Cardiac muscle cell (in vitro differentiated cells and primary cell): ENCODE measurements around the gene ID2. TPM values are rescaled to one million over a fixed set of nuclear protein-coding genes. Genes with fewer than 3 reads are reported as not detected.

ENCODE experiments used
- DNase-seq, 2 donors: peaks; one replicate each; pipeline versions ENCODE4 v3.0.0 to v3.0.0-alpha.2; 2010 to 2017; ENCODE audit warnings: low read depth in 1 of 2, low spot score in 1 of 2
- H3K27ac ChIP-seq: fragments of 200-600 bp; sonication (generic); 2 replicates; pipeline ENCODE4 v1.5.1; 2016
- H3K27me3 ChIP-seq: fragments of 200-600 bp; sonication (generic); 2 replicates; pipeline ENCODE4 v1.6.0; 2016; ENCODE audit warnings: control low read depth
- H3K36me3 ChIP-seq: fragments of 200-600 bp; sonication (generic); 2 replicates; pipeline ENCODE4 v1.5.1; 2016; ENCODE audit warnings: control low read depth
- H3K4me1 ChIP-seq: fragments of 200-600 bp; sonication (generic); 2 replicates; pipeline ENCODE4 v1.8.1; 2017; ENCODE audit warnings: low read depth, mild to moderate bottlenecking, mixed run types
- H3K4me3 ChIP-seq: fragments of 200-600 bp; sonication (generic); 2 replicates; pipeline ENCODE4 v1.5.1; 2016; ENCODE audit warnings: mild to moderate bottlenecking
- H3K9me3 ChIP-seq: fragments of 200-600 bp; sonication (generic); 2 replicates; pipeline ENCODE4 v1.5.1; 2017; ENCODE audit warnings: low read depth, mild to moderate bottlenecking, control low read depth
- CTCF ChIP-seq: IDR thresholded peaks from 2 replicates; pipeline ENCODE4 v1.5.1; 2012; ENCODE audit warnings: low read depth, mild to moderate bottlenecking, low read length
- polyA plus RNA-seq: library from polyadenylated mRNA; unstranded; fragments of >200 nt; fragmentation: Nextera tagmentation; extraction: Ambion mirVana; gene quantifications from 2 replicates; pipeline ENCODE4 v1.2.1, GENCODE V29; 2016
- total RNA-seq: library from RNA; depleted of rRNA; stranded (reverse); fragments of >200 nt; gene quantifications from 2 replicates; pipeline ENCODE4 v1.2.3, GENCODE V29; 2016

ID2 gene
- total and polyA plus RNA-seq, 2 experiments from 2014 or later, result 409 to 780 TPM

- Histone ChIP-seq H3K27ac (peak overlapping the region; percentile 71), H3K4me1 (peaks cover 30% of the 10 kb centered on the region), H3K27me3 (no peaks in the 10 kb centered on the region), H3K4me3 (no peak overlapping the region), H3K9me3 (no peaks in the 10 kb centered on the region), H3K36me3 (no peaks in the 10 kb centered on the region)
- DNase-seq, result peak in 1 of 2 donors; percentile 14
- no peak for TF ChIP-seq CTCF
These were observed 45.8 kb upstream of the ID2 start for GRCh38 chr2:8636041-8636491.

DNA sequence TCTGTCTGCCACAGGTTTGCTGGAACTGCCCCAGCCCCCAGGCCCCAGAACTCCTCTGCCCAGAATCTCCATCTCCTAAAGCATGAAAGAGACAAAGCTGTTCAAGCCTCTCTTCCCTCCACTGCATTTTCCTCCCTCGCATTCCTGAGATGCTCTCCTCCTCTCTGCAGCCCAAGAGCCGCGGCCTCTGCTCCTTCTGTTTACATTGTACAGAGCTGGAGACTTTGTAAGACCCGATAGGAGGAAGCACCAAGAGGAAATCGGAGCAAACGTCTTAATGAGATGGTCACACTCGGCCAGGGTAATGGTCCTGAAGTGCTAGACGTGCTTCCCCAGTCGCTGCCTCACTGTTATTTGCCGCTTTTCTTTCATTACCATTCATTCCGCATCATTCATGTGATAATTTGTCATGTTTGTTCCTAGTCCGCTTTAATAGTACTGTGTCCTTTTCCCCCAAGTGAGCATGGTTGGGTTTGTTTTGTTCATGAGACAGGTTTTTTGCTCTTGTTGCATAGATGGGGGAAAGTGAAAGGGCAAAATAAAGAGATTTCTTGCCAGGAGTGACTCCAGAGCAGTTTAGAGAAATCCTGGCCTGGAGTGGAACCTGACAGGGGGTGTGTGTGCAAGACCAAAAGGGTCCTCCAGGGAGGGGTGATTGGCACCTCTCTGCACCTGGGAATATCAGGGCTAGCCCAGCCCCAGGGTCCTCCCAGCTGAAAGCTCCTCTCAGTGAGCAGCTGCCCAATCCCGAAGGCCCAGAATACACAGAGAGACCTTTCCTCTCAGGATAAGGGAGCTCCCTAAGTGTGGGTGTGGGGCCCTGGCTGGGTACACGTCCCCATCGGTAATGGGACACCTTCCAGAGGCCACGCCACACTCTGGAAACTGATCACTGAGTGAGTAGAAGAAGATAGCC lies 44.9 kb upstream of the ID2 start:
- peak overlapping the region; percentile 71 for H3K27ac ChIP-seq
- peak; percentile 56 to 81 for DNase-seq
- no peak for TF ChIP-seq CTCF

DNA sequence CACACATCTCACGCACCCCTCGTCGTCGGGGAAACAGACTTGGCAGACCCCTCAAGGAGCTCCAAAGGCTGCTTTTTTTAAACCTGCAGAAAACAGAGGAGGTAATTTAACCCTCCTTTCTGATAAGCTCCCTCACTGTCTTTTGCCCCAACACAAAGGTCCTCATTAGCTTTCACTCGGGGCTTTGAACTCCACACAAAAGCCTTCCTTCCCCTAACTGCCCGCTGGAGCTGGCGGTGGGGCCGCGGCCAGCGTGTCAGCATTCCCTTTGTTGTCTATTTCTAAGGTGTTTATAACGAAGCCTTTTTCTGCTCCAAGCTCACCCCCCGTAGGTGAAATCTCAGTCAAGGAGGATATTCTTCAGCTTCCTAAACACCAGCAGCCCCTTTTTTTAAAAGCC lies 43.5 kb upstream of the ID2 start:
- no peak overlapping the region for H3K4me3 ChIP-seq
- no peak for TF ChIP-seq CTCF
- H3K27ac ChIP-seq, result peak overlapping the region; percentile 12
- H3K36me3 ChIP-seq, result no peaks in the 10 kb centered on the region
- no peaks in the 10 kb centered on the region for H3K27me3 ChIP-seq
- H3K9me3 ChIP-seq, result no peaks in the 10 kb centered on the region
- peaks cover 30% of the 10 kb centered on the region for H3K4me1 ChIP-seq
- no peak for DNase-seq

More for the DNA sequence above, 44.9 kb upstream of the ID2 start:
- Histone ChIP-seq H3K9me3 (no peaks in the 10 kb centered on the region), H3K4me3 (no peak overlapping the region), H3K27me3 (no peaks in the 10 kb centered on the region), H3K36me3 (no peaks in the 10 kb centered on the region), H3K4me1 (peaks cover 30% of the 10 kb centered on the region)

DNA sequence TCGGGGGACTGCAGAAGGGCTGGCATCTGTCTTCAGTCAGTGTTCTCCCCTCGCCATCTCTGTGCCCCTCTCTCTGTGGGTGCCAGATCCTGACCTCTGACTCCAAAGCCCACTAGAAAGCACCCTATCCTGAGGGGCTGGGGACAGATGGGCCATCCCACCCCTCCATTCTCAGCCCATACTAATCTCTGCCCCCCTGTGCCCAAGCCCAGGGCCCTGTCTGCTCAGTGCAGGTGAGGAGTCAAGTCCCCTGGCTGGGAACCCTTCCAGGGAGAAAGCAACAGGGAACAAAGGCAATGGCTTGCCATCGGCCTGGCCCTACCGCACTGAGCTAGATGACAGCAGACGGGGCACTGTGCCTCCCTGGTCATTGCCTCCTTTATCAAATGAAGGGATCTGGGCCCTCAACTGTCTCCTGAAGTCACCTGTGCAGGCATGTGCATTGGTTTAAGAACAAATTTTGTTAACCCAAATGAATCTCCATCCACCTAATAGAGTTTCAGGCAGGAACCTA lies 42.7 kb upstream of the ID2 start:
- no peak for DNase-seq
- no peaks in the 10 kb centered on the region for H3K27me3 ChIP-seq
- no peaks in the 10 kb centered on the region for H3K36me3 ChIP-seq
- no peak overlapping the region for H3K4me3 ChIP-seq
- peaks cover 30% of the 10 kb centered on the region for H3K4me1 ChIP-seq
- no peaks in the 10 kb centered on the region for H3K9me3 ChIP-seq
- no peak overlapping the region for H3K27ac ChIP-seq
- no peak for TF ChIP-seq CTCF

DNA sequence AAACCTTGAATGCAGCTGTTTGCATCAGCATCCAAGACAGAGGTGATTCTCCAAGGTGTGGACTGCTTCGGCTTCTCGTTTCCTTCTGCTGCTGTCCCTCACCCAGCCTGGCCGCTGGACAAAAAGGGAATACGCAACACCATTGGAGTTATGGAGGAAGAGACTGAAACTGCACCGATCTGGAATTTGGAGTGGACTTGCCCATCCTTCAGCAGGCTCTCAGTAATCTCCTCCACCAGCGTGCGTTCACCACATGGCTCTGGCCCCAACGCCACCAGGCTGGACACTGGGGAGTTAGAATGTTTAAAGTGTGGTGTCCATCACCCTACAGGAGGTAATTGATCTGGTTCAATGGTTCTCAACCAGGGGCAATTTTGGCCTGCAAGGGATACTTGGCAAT lies 41.4 kb upstream of the ID2 start:
- Histone ChIP-seq H3K27me3 (no peaks in the 10 kb centered on the region), H3K36me3 (no peaks in the 10 kb centered on the region), H3K4me1 (peaks cover 30% of the 10 kb centered on the region), H3K9me3 (no peaks in the 10 kb centered on the region), H3K4me3 (no peak overlapping the region), H3K27ac (no peak overlapping the region)
- no peak for DNase-seq
- TF ChIP-seq CTCF, result no peak
